Endodermal cell (in vitro differentiated cells): ENCODE data around the gene ZNF490. TPM values are rescaled to one million over a fixed set of nuclear protein-coding genes. Genes with fewer than 3 reads are reported as not detected.

Experiments used
- DNase-seq: peaks from one replicate; pipeline ENCODE4 v3.0.0-alpha.2; 2017
- H3K27ac ChIP-seq: 2 replicates; pipeline ENCODE4 v1.5.1; 2013; ENCODE audit warnings: mild to moderate bottlenecking, low read depth, low read length, moderate library complexity
- H3K27me3 ChIP-seq: 2 replicates; pipeline ENCODE4 v1.6.1; 2013; ENCODE audit warnings: mild to moderate bottlenecking, low read length, moderate library complexity; ENCODE audit not compliant: insufficient read depth, control insufficient read depth, poor library complexity, severe bottlenecking
- H3K36me3 ChIP-seq: 2 replicates; pipeline ENCODE4 v1.7.0; 2013; ENCODE audit warnings: mild to moderate bottlenecking, low read length, moderate library complexity; ENCODE audit not compliant: control insufficient read depth, insufficient read depth
- H3K4me1 ChIP-seq: one replicate; pipeline ENCODE4 v1.7.0; 2013; ENCODE audit warnings: low read length; ENCODE audit not compliant: control insufficient read depth, insufficient read depth
- H3K4me3 ChIP-seq: 2 replicates; pipeline ENCODE4 v1.5.1; 2013; ENCODE audit warnings: mild to moderate bottlenecking, low read length, moderate library complexity
- H3K9ac ChIP-seq: 2 replicates; pipeline ENCODE4 v1.6.1; 2013; ENCODE audit warnings: mild to moderate bottlenecking, low read length, moderate library complexity; ENCODE audit not compliant: poor library complexity, severe bottlenecking; ENCODE audit errors: extremely low read depth
- H3K9me3 ChIP-seq: 2 replicates; pipeline ENCODE4 v1.6.1; 2013; ENCODE audit warnings: mild to moderate bottlenecking, low read length, moderate library complexity; ENCODE audit not compliant: control insufficient read depth
- H3K27ac Mint-ChIP-seq: 2 replicates; pipeline ENCODE4 v1.8.0; 2020; ENCODE audit warnings: mixed read lengths
- H3K27me3 Mint-ChIP-seq: 2 replicates; pipeline ENCODE4 v1.8.0; 2021; ENCODE audit warnings: mild to moderate bottlenecking, mixed read lengths; ENCODE audit not compliant: insufficient read depth
- H3K36me3 Mint-ChIP-seq: 2 replicates; pipeline ENCODE4 v1.8.0; 2020; ENCODE audit warnings: low read depth, mixed read lengths
- H3K4me1 Mint-ChIP-seq: 2 replicates; pipeline ENCODE4 v1.8.0; 2020; ENCODE audit warnings: mixed read lengths
- H3K4me3 Mint-ChIP-seq: 2 replicates; pipeline ENCODE4 v1.8.0; 2020; ENCODE audit warnings: mild to moderate bottlenecking, moderate library complexity, mixed read lengths
- H3K9me3 Mint-ChIP-seq: 2 replicates; pipeline ENCODE4 v1.8.0; 2020; ENCODE audit warnings: mild to moderate bottlenecking, mixed read lengths
- WGBS, 2 experiments: methylation state at CpG; one replicate each; pipeline versions ENCODE4 v1.1.5 to v1.1.7; 2013; ENCODE audit warnings: missing lambda C conversion rate in 2 of 2, mixed read lengths in 1 of 2; ENCODE audit not compliant: insufficient coverage in 1 of 2, insufficient read length in 1 of 2; 5-methylcytosine and 5-hydroxymethylcytosine counted together
- total RNA-seq, 2 donors: library from RNA; stranded (reverse); fragmentation: NEBNext Ultra II Directional in 1 of 2; extraction: Animal tissue kit (Norgen Biotek cat#: 25700) in 1 of 2; gene quantifications; 2 replicates in 1 of 2; 3 replicates in 1 of 2; pipeline ENCODE4 v1.2.1, GENCODE V29; 2021
- TF ChIP-seq, protein P1 (sequence below): fragments of 200-600 bp; sonication (generic); conservative IDR thresholded peaks from 2 replicates; pipeline ENCODE4 v1.5.0; 2021; ENCODE audit warnings: antibody characterized with exemption, mild to moderate bottlenecking

ZNF490 gene
- total RNA-seq, 2 donors from 2014 or later = 10.6 to 11.2 TPM

DNA sequence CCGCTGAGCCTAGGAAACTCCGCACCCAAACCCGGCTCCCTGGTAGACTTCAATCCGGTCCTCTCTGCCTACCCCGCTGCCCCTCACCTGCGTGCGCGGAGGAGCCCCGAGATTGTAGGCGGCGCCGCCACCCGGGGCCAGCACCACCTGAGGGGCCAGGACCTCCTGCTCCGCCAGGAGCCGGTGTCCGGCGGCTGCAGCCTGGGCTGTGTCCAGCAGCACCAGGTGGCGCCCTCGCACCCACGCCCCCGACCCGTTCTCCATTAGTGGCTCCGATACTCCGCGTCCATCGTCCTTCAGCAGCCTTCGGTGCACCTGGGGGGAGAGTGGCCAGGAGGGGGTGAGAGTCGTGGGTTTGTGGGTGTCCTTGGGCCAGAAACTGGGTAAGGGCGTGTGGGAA, 37.5 kb upstream of the ZNF490 start:
- H3K9me3 Mint-ChIP-seq = peaks cover 1% of the 10 kb centered on the region

DNA sequence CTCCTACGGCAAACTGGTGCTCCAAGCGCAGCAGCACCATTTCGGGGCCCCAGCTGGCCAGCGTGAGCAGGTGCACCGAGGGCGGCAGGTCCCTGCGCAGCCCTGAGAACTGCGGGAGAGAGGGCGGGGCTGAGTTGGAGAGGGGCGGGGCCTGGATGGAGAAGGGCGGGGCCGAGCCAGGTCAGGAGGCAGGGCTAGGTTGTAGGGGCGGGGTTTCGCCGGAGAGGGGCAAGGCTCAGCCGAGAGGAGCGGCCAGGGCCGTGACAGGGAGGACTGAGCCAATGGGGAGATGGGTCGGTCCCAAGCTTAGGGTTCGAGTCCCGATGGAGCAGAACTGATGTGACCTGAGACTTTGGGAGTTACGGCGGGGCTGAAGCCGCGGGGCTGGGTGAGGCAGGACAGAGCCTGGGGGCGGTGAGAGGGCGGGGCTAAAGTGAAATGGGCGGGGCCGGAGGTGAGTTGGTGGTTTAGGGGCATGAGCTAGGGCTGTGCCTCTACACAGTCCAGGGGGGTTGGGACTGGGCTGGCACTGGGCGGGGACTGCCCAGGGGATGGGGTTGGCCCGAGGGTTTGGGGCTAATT, 37.0 kb upstream of the ZNF490 start:
- peak; percentile 94 for DNase-seq
- no peak overlapping the region for H3K27ac Mint-ChIP-seq

More for the DNA sequence above, 37.5 kb upstream of the ZNF490 start:
- Histone ChIP-seq H3K36me3 (no peaks in the 10 kb centered on the region), H3K4me1 (no peaks in the 10 kb centered on the region), H3K9me3 (no peaks in the 10 kb centered on the region), H3K4me3 (no peak overlapping the region), H3K27me3 (no peaks in the 10 kb centered on the region), H3K9ac (no peak overlapping the region), H3K27ac (no peak overlapping the region)
- Mint-ChIP-seq H3K36me3 (peaks cover 40% of the 10 kb centered on the region), H3K4me3 (no peak overlapping the region), H3K27ac (no peak overlapping the region), H3K4me1 (no peaks in the 10 kb centered on the region), H3K27me3 (no peaks in the 10 kb centered on the region)
- TF ChIP-seq, protein P1, sequence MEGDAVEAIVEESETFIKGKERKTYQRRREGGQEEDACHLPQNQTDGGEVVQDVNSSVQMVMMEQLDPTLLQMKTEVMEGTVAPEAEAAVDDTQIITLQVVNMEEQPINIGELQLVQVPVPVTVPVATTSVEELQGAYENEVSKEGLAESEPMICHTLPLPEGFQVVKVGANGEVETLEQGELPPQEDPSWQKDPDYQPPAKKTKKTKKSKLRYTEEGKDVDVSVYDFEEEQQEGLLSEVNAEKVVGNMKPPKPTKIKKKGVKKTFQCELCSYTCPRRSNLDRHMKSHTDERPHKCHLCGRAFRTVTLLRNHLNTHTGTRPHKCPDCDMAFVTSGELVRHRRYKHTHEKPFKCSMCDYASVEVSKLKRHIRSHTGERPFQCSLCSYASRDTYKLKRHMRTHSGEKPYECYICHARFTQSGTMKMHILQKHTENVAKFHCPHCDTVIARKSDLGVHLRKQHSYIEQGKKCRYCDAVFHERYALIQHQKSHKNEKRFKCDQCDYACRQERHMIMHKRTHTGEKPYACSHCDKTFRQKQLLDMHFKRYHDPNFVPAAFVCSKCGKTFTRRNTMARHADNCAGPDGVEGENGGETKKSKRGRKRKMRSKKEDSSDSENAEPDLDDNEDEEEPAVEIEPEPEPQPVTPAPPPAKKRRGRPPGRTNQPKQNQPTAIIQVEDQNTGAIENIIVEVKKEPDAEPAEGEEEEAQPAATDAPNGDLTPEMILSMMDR = peak; percentile 58
- 84 to 95% methylated on average over 21 to 29 of the region's 29 CpGs for WGBS, 2 experiments
- DNase-seq = peak; percentile 71

DNA sequence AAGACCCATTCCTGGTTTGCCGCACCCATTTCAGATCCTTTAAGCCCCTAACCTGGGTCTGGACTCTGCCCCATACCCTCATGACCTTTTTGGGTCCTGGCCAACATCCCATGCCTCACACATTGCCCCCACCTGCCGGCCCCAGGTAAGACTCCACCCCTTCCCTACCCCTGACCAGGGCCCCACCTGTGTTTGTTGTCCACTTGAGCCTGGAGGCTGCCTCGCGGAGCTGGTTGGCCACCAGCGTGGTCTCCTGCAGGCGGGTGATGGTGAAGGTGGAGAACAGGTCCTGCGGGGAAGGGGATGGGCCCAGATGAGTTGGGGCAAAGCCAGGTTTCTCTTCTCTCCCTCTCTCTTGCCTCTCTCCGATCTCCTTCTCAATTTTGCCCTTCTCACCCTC, 36.4 kb upstream of the ZNF490 start:
- 78 to 93% methylated on average over 4 to 8 of the region's 8 CpGs for WGBS, 2 experiments
- H3K4me1 ChIP-seq = no peaks in the 10 kb centered on the region
- Mint-ChIP-seq H3K27me3 (no peaks in the 10 kb centered on the region), H3K36me3 (peaks cover 38% of the 10 kb centered on the region), H3K27ac (no peak overlapping the region), H3K4me3 (no peak overlapping the region), H3K9me3 (peaks cover 1% of the 10 kb centered on the region), H3K4me1 (no peaks in the 10 kb centered on the region)
- TF ChIP-seq, protein P1 = no peak
- H3K36me3 ChIP-seq = no peaks in the 10 kb centered on the region
- DNase-seq = no peak
- no peak overlapping the region for H3K27ac ChIP-seq
- H3K4me3 ChIP-seq = no peak overlapping the region
- no peaks in the 10 kb centered on the region for H3K27me3 ChIP-seq
- H3K9ac ChIP-seq = no peak overlapping the region
- no peaks in the 10 kb centered on the region for H3K9me3 ChIP-seq

More for the DNA sequence above, 37.0 kb upstream of the ZNF490 start:
- TF ChIP-seq, protein P1 = no peak
- no peaks in the 10 kb centered on the region for H3K27me3 Mint-ChIP-seq
- Histone ChIP-seq H3K9ac (no peak overlapping the region), H3K4me3 (no peak overlapping the region), H3K27ac (no peak overlapping the region), H3K4me1 (no peaks in the 10 kb centered on the region), H3K9me3 (no peaks in the 10 kb centered on the region), H3K36me3 (no peaks in the 10 kb centered on the region), H3K27me3 (no peaks in the 10 kb centered on the region)
- peaks cover 40% of the 10 kb centered on the region for H3K36me3 Mint-ChIP-seq
- H3K4me3 Mint-ChIP-seq = no peak overlapping the region
- H3K4me1 Mint-ChIP-seq = no peaks in the 10 kb centered on the region
- peaks cover 1% of the 10 kb centered on the region for H3K9me3 Mint-ChIP-seq
- WGBS, 2 experiments = 78 to 91% methylated on average over 15 to 29 of the region's 31 CpGs
